Fibroblast of skin of back (primary cell): Measurements from ENCODE around the gene REV1.

ENCODE experiments used
- DNase-seq: peaks from one replicate; pipeline ENCODE4 v3.0.0-alpha.2; 2013

Gene REV1

GRCh38 chr2:99445065-99445464, 44.8 kb downstream of the REV1 start:
- DNase-seq, result no peak

- no peak for DNase-seq
Measured at GRCh38 chr2:99444222-99444621, 45.6 kb downstream of the REV1 start.

- no peak for DNase-seq
Measured at GRCh38 chr2:99442837-99443236, 47.0 kb downstream of the REV1 start.

- no peak for DNase-seq
Measured at GRCh38 chr2:99439971-99440505, 49.8 kb downstream of the REV1 start.

- no peak for DNase-seq
Measured at GRCh38 chr2:99436874-99437273, 52.9 kb downstream of the REV1 start.

- DNase-seq, result no peak
Measured at GRCh38 chr2:99433340-99433739, 56.5 kb downstream of the REV1 start.

GRCh38 chr2:99431587-99432275, 58.1 kb downstream of the REV1 start:
- no peak for DNase-seq

GRCh38 chr2:99430614-99431291, 59.1 kb downstream of the REV1 start:
- peak; percentile 33 for DNase-seq

- DNase-seq, result peak; percentile 51
Measured at GRCh38 chr2:99425022-99425421, 64.8 kb downstream of the REV1 start.

GRCh38 chr2:99424371-99424770, 65.4 kb downstream of the REV1 start:
- DNase-seq, result no peak

GRCh38 chr2:99422599-99422998, 67.2 kb downstream of the REV1 start:
- no peak for DNase-seq

- no peak for DNase-seq
Measured at GRCh38 chr2:99421469-99421868, 68.3 kb downstream of the REV1 start.

- DNase-seq, result peak; percentile 31
Measured at GRCh38 chr2:99420751-99421299, 69.0 kb downstream of the REV1 start.

GRCh38 chr2:99420031-99420430, 69.8 kb downstream of the REV1 start:
- peak; percentile 23 for DNase-seq

- DNase-seq, result no peak
Measured at GRCh38 chr2:99417396-99417795, 72.4 kb downstream of the REV1 start.

GRCh38 chr2:99414566-99414965, 75.3 kb downstream of the REV1 start:
- DNase-seq, result no peak

- no peak for DNase-seq
Measured at GRCh38 chr2:99410276-99410675, 79.5 kb downstream of the REV1 start.

- DNase-seq, result no peak
Measured at GRCh38 chr2:99406137-99406536, 83.7 kb downstream of the REV1 start.

- no peak for DNase-seq
Measured at GRCh38 chr2:99404797-99405669, 84.8 kb downstream of the REV1 start.

GRCh38 chr2:99404039-99404796, 85.6 kb downstream of the REV1 start:
- DNase-seq, result no peak

- DNase-seq, result no peak
Measured at GRCh38 chr2:99403524-99403923, 86.3 kb downstream of the REV1 start.

- DNase-seq, result no peak
Measured at GRCh38 chr2:99403084-99403483, 86.7 kb downstream of the REV1 start.
